ENCODE measurements around the gene CASP9. TPM values are rescaled to one million over a fixed set of nuclear protein-coding genes. Genes with fewer than 3 reads are reported as not detected.

Gene CASP9
- total RNA-seq, 1 experiment from 2014 or later, result 8.0 TPM

DNA sequence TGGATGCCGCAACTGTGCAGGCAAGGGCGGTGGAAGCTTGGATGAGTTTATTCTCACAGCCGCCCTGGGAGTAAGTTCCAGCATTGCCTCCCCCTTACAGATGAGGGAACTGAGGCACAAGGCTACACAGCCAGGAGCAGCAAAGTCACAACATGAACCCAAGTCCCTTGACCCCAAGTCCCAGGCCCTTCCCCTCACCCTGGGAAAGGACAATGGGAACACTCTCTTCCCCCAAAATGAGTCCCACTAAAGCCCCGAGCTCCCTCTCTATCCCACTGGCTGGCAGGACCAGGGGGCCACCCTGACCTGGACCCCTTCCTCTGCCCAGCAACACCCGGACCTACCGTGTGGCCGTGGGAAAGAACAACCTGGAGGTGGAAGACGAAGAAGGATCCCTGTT is 81.9 kb downstream of the CASP9 start:
- no peaks in the 10 kb centered on the region for H3F3A ChIP-seq (ENCODE audit: low read length, unreplicated experiment)
- H3K9ac ChIP-seq (ENCODE audit: low read length), result no peak overlapping the region
- TF ChIP-seq EZH2 (IDR thresholded peaks at IDR 0.05; ENCODE audit: low read length, unreplicated experiment) (no peak), CTCF (conservative IDR thresholded peaks at IDR 0.05; ENCODE audit: low read depth, low read length) (no peak), EZH2phosphoT487 (IDR thresholded peaks at IDR 0.05; ENCODE audit: borderline replicate concordance, low read length) (no peak)
- no peaks in the 10 kb centered on the region for H3K36me3 ChIP-seq (ENCODE audit: low read depth, low read length)
- intact Hi-C loops (cut with micrococcal nuclease), result no loop called here
- no peaks in the 10 kb centered on the region for H3K27me3 ChIP-seq (ENCODE audit: low read length)
- no peaks in the 10 kb centered on the region for H3K9me3 ChIP-seq (ENCODE audit: low read length)
- H3K27ac ChIP-seq (ENCODE audit: low read length), result no peak overlapping the region
- ATAC-seq (no peak), DNase-seq (no peak)
- H3K9me2 ChIP-seq (replicated peaks; ENCODE audit: low read length), result no peaks in the 10 kb centered on the region
- no peaks in the 10 kb centered on the region for H3K79me2 ChIP-seq (ENCODE audit: low read length)
- H3K4me3 ChIP-seq (ENCODE audit: low read length), result no peak overlapping the region
- no peaks in the 10 kb centered on the region for H4K20me1 ChIP-seq (ENCODE audit: low read length)
- no peak overlapping the region for H3K4me2 ChIP-seq (ENCODE audit: low read length)
- no peaks in the 10 kb centered on the region for H3K4me1 ChIP-seq (ENCODE audit: insufficient read depth, low read length)
- ChIA-PET POLR2A (ENCODE audit: unreplicated experiment) (no interaction called here), CTCF (no interaction called here)
- BruUV-seq (replicated peaks), result no TSS peak
- H2AFZ ChIP-seq (ENCODE audit: low read length), result no peak overlapping the region

Other genes starting within 250 kb of the CASP9 start
- 192 and 271 TPM in 2 replicates for gene EFHD2, start 114.3 kb downstream of the CASP9 start, total RNA-seq (2014; rRNA removed)
- 0.18 TPM in 1 of 2 replicates, not detected in the other for gene CTRC, start 85.8 kb downstream of the CASP9 start, total RNA-seq (2014; rRNA removed)
- gene CELA2A, start 67.5 kb downstream of the CASP9 start, total RNA-seq (2014; rRNA removed), result not detected in 2 replicates
- gene CELA2B, start 48.1 kb downstream of the CASP9 start, total RNA-seq (2014; rRNA removed), result not detected in 2 replicates
- gene DNAJC16, start 2.6 kb upstream of the CASP9 start, total RNA-seq (2014; rRNA removed), result 9.2 and 11.7 TPM in 2 replicates
- gene AGMAT, start 60.8 kb upstream of the CASP9 start, total RNA-seq (2014; rRNA removed), result 8.2 and 9.4 TPM in 2 replicates
- gene DDI2, start 93.2 kb upstream of the CASP9 start, total RNA-seq (2014; rRNA removed), result 15.0 and 22.0 TPM in 2 replicates
- gene PLEKHM2, start 160.1 kb upstream of the CASP9 start, total RNA-seq (2014; rRNA removed), result 31.3 and 44.6 TPM in 2 replicates
- 0.44 and 2.6 TPM in 2 replicates for gene SLC25A34, start 212.0 kb upstream of the CASP9 start, total RNA-seq (2014; rRNA removed)
- not detected in 2 replicates for gene TMEM82, start 218.3 kb upstream of the CASP9 start, total RNA-seq (2014; rRNA removed)
- 74.1 and 90.0 TPM in 2 replicates for gene FBLIM1, start 234.6 kb upstream of the CASP9 start, total RNA-seq (2014; rRNA removed)